Glomerular visceral epithelial cell (primary cell): ENCODE measurements around the gene ZNF579.
A peak's percentile ranks its signal among the peaks of the same experiment; 100 is the strongest.

ENCODE experiments used
- DNase-seq: peaks from one replicate; pipeline ENCODE4 v3.0.0-alpha.2; 2016; ENCODE audit errors: extremely low spot score

The ZNF579 gene

DNA sequence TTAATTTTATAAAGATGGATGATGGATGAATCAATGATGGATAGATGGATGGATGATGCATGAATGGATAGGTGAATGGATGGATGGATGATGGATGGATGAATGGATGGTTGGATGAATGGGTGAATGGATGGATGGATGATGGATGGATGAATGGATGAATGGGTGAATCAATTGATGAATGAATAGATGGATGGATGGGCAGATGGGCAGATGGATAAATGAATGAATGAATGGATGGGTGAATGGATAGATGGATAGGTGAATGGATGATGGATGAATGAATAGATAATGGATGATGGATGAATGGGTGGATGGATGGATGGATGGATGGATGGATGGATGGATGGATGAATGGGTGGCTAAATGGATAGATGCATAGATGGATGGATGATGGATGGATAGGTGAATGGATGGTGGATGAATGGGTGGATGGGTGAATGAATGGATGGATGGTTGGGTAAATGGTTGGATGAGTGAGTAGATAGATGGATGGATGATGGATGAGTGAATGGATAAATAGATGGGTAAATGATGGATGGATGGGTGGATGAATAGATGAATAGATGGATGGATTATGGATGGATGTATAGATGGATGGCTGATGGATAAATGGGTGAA is 12.8 kb downstream of the ZNF579 start:
- no peak for DNase-seq

DNA sequence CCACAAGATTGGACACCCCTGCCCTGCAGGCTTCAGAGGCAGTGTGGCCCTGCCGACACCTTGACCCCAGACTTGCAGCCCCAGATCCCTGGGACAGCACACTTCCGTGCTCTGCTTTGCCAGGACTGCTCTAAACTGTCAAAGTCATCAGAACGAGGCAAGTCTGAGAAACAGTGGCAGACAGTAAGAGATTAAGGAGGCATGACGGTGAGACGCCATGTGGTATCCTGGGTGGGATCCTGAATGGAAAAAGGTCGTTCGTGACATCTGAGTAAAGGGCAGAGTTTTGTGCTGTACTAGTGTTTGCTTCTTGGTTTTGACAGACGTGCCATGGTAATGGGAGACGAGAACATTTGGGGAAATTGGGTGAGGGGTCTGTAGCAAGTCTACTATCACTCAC is 13.8 kb downstream of the ZNF579 start:
- no peak for DNase-seq

DNA sequence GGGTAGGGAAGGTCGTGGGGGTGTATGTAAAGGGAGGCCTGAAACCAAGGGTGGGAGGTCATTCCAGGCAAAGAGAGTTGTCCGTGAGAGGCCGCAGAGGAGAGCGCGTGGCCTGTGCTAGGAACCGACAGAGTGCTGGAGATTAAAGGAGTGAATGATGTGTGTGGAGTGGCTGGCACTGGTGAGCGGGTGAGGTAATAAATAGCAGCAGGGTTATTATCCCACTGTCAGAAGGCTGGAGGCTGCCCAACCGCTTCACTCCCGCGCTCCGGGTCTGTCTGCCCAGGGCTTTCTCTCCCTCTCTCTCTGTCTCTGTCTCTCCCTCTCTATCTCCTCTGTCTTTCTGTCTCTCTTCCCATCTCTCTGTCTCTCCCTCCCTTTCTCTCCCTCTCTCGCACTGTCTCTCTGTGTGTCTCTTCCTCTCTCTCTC is 17.4 kb downstream of the ZNF579 start:
- DNase-seq = no peak

DNA sequence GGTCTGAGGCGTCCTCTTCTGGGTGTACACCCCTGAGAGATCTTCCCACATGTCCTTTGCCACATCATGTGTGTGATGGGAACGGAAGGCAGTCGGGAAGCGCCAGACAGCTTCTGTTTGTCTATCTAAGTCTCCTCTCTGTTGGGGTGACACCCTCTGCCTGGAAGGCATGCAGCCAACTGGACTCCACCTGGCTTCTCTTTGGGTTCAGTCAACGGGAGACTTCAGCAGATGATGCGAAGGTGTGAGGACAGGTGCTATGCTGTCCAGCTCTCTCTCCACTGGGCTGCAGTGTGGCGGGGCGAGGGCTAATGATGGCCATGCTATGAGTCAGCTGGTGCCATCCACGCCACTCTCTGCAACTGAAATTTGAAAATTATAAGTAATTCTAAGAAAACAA is 21.0 kb downstream of the ZNF579 start:
- DNase-seq = no peak

DNA sequence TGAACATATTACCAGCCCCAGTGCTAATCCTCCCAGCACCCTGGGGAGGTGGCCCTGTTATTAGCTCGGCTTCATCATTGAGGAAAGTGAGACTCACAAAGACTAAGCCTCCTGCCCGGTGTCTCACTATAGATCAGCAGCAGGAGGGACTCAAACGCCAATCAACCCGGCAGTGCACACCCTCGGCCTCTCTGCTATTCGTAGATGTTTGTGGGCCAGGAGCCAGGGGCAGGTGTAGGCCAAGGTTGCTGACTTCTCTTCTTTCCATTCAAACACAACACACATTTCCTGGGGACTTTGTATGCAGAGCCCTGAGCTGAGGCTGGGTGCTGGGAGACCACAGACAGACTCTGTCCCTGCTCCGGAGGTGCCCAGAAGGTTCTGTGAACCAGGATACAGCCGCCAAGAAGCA is 25.9 kb downstream of the ZNF579 start:
- no peak for DNase-seq

DNA sequence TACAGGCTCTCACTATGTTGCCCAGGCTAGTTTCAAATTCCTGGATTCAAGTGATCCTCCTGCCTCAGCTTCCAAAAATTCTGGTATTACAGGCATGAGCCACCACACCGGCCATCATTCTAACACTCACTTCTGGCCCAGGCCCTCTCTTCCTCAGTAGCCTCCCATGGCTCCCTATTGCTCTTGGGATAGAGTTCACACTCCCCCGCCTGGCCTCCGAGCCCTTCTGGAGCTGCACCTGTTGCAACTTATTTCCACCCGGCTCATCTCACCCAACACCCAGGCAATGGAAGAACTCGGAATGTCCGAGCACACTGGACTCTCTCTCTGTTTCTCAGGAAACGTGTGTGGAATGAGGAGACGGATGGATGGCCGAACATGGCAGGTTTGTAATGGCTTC is 26.3 kb downstream of the ZNF579 start:
- DNase-seq = no peak

DNA sequence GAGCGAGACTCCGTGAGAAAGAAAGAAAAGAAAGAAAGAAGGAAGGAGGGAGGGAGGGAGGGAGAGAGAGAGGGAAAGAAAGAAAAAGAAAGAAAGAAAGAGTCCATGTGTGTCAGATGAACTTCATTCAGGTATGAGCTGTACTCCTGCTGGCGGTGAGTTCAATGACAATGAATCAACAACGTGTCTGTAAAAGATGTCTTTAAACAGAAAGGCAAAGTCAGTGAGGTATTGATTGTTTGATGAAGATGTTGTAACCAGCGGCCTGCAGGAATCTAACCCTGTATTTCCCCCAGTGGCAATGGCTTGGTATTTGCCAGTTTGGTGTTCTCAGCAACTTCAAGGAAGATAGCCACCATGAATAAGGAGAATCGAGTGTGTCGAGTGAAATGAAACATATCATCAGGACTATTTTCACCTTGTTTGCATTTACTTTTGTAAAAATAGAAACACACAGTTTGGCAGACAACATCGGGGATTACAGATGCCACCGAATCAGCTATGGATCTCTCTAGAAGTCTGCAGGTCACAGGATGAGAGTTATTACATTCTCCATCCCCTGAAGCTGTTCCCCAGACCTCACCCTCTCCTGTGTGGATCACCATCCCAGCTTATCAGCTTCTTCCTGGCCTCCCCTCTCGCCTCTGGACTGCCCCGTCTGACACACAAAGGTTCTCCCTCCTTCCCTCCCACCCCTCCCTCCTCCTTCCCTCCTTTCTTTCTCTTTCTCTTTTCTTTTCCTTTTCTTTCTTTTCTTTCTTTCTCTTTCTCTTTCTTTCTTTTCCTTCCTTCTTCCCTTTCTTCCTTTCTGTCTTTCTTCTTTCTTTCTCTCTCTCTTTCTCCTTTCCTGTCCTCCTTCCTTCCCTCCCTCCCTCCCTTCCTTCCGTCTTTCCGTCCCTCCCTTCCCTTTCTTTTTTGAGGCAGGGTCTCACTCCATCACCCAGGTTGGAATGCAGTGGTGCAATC is 27.1 kb downstream of the ZNF579 start:
- no peak for DNase-seq

DNA sequence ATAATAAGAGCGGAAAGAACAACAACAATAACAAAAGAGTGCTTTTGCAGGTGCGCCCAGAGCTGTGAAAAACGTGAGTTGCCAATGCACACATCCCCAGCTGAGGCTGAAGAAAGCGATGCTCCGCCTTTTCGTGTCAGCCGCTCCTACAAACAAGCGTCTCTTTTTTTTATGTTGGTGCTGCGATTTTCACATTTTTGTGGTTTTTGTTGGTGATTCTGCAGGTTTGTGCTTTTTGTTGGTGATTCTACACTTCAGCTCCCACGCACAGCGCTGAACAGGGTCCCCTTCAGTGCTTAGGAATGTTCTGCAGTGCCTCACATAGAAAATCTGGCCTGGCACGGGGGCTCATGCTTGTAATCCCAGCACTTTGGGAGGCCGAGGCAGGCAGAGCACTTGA is 28.0 kb downstream of the ZNF579 start:
- peak; percentile 45 for DNase-seq

DNA sequence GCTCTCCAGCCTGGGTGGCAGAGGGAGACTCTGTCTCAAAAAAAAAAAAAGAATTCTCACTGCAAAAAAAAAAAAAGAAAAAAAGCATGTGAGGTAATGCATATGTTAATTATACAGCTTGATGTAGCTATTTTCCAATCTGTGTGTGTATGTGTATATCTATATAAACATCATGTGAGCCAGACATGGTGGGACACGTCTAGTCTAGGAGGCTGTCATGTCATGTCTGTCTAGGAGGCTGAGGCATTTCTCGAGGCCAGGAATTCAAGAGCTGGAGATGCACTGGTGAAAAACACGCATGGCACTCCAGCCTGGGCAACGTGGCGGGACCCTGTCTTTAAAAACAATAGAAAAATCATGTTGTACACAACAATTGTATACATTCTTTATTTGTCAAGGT is 28.4 kb downstream of the ZNF579 start:
- no peak for DNase-seq

DNA sequence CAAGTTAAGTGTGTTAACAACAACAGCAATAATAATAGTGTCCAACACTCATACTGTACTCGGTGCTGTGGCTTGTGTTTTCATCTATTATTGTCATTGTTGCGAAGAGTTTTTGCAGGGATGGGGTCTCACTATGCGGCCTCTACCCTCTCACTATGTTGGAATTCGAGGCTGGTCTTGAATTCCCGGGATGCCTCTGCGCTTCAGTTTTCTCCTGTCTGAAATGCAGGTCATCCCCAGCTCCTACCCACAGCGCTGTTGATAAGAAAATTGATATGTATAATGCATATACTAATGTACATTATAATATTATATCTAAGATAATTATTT is 30.4 kb downstream of the ZNF579 start:
- DNase-seq = no peak

DNA sequence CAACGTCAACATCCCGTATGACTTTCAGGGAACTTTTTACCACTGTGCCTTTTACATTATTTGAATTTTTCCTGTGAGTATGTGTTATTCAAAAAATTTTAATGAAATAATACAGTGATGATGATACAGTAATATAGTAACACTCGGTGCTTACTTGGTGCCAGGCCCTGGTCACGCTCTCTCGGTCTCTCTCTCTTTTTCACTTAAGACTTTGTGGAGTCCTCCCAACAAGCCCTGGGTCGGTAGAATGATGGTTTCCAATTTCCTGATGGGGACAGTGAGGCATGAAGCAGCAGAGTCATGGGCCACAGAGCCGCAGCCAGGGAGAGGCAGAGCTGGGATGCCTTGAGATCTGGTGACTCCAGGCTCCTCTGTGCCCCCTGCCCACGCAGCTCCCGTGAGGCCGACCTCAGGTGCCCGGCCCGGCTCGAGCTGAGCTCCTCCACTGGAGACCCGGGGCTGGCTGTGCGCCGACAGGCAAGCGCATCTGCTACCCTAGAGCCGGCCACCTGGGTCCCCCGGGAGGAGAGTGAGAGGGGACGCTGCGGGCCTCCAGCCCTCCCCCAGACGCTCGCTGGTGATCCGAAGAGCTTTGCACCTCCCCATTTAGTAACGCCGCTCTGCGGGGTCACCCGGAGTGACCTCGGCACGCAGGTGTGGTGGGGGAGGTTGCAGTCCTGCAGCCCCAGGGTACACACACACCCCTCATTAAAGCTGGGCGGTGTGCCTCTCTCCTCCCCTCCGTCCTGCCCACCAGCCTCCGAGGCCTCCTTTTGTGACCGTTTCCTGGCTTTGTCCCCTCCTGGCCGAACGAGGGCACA is 30.9 kb downstream of the ZNF579 start:
- DNase-seq = peak; percentile 86

DNA sequence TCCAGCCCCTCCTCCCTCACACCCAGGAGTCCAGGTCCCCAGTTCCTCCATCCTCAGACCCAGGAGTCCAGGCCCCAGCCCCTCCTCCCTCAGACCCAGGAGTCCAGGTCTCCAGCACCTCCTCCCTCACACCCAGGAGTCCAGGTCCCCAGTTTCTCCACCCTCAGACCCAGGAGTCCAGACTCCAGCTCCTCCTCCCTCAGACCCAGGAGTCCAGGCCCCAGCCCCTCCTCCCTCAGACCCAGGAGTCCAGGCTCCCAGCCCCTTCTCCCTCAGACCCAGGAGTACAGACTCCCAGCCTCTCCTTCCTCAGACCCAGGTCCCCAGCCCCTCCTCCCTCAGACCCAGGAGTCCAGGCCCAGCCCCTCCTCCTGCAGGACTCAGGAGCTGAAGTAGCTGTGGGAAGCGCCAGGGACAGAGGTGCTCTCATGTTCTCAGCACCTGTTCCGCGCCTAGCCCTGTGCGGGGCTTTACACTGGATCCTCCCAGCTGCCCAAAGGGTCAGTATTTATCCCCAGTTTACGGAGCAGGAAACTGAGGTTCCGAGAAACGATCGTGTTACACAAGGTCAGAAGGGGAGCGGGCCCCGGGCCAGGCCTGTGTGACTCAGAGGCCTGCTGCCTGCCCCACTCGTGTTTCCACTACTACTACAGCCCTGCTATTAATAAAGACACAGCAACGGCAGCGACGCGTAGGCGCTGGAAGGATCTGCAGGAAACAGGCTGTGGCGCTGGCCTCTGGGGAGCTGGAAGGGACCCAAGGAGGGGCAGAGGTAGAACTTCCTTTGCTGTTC is 33.6 kb downstream of the ZNF579 start:
- peak; percentile 17 for DNase-seq

DNA sequence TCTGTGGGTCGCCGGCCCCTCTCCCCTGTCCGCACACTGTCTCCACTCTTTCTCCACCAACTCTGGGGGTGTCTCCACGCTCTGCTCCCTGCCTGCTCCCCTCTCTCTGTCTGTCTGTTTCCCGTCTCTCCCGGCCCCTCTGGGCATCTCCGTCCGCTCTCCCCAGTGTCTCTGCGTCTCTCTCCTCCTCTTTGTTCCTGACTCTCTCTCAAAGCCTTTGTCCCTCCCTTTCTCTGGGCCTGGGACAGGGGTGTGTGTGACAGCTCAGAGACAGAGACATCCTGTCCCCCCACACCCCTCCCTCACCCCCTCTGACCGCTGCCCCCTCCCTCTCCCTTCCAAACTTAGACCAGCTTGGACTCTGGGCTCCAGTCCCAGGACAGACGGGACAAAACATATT is 34.6 kb downstream of the ZNF579 start:
- no peak for DNase-seq

DNA sequence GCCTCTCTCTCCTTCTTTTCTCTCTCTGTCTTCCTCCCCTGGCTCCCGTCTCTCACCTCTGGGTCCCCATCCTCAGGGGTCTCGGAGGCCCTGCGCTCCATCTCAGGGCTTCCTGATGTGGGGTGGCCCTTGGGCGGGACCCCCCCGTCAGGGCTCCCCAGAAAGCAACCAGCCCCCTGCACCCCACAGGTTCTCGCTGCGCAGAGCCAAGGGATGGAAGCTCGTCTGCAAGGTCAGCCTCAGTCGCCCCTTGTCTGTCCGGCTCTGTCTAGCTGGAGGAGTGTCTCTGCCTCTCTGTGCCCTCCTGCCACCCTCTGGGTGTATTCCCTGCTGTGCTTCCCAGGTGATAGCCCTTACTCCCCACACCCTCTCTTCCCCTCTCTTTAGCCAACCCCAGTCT is 35.2 kb downstream of the ZNF579 start, which contains the start of gene SBK3:
TSS of gene SBK3 (minus strand) at position 101 of the 400 bp plus-strand sequence. CDS start at position 101, 0 bp downstream.
- no peak for DNase-seq

DNA sequence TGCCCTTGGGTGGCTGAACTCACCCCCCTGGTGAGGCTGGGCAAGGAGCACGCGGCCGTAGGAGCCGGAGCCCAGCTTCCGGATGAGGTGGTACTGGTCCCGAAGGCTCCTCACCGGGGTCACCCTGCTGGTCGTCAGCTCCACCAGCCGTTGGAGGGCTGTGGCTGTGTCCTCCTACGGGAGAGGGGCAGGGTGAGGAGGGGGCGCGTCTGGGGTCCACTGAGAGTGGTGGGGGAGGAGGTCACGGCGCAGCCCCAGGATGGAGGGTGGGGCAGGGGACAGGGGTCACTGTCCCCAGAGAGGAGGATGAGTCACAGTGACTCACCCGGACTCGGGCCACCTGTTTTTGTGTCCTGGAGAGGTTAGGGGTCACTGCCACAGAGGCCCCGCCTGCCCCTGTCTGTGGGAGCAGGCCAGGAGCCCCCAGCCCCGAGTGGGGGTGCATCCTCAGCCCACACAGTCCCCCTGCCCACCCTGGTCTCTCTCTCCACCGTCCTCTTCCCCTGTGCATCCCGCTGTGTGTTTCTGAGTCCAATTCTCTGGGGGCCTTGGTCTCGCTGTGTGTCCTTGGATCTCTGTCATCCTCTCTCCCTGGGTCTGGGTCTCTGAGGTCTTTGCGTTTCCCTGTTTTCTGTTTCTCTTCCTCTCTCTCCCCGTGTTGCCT is 35.7 kb downstream of the ZNF579 start:
- DNase-seq = no peak

DNA sequence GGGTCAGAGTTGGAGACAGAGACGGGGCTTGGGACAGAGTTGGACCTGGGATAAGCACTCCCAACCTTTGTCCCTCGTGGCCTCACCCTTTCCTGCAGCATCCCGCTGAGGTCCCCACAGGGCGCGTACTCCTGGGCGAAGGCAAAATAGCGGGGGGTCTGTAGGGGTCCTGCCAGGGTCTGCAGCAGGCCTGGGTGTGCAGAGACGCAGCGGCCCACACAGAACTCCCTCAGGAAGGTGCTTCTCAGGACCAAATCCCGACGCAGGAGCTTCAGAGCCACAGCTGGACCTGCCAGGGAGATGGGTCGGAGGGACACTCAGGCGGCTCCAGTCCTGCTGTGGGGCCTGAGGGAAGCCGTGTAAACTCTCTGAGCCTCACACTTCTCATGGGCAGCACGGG is 36.6 kb downstream of the ZNF579 start:
- no peak for DNase-seq

DNA sequence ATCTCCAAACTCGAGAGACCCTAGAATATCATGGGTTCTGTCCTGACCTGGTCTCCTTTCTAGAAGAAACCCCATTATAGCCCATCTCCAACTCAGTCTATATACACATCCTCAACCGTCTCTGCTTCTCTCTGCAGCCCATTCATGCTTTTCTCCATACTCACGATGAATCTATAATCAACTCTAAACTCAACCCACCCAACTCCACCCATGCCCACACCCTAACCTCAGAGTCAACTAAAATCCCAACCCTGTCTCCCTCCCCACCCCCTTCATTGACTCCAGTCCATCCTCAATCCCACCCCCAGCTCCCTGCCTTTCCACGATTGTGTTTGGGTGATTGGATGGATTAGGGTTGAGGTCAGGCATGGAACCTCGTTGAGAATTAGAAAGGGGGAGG is 37.1 kb downstream of the ZNF579 start:
- DNase-seq = no peak

DNA sequence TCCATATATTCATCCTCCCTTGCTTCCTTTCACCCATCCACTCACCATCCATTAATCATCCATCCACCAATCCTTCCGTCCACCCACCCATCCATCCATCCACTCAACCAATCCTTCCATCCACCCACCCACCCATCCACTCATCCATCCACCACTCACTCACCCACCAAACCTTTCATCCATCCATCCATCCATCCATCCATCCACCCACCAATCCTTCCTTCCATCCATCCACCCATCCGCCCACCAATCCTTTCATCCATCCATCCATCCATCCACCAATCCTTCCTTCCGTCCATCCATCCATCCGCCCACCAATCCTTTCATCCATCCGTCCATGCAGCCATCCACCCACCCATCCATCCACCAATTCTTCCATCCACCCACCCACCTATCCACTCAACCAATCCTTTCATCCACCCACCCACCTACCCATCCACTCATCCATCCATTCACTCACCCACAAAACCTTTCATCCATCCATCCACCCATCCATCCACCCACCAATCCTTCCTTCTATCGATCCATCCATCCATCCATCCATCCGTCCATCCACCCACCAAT is 38.3 kb downstream of the ZNF579 start:
- DNase-seq = no peak

DNA sequence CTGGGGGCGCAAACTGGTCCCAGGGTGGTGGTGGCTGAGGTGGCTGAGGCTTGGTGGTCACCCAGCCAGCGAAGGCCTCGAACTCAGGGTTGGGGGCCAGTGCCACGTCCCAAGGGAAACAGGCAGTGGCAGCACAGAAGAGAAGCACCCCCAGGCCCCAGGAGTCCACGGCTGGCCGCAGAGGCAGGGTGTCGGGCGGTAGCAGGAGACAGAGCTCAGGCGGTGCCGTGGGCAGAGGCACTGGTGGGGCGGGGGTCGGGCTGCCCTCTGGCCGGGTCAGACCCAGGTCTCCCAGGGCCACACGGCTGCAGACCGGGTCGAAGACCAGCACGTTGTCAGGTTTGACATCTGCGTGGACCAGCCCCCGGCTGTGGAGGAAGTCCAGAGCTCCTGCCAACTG is 39.6 kb downstream of the ZNF579 start:
- no peak for DNase-seq

DNA sequence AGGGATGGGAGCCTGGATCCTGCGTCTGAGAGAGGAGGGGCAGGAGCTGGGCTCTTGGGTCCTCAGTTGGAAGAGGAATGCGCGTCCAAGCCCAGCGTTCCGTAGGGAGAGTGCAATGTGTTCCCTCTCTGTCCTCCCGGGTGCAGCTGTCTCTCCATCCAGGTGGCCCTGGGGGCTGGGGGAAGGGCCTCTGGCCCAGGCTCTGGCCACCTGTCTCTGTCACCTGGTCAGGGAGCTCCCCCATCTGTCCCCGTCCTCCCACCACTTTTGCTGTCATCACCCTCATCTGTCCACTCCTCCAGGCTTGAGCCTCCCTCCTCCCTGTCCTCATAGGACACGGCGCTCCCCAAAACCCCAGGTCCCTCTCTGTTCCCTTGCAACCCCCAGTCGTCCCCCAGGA is 40.0 kb downstream of the ZNF579 start:
- DNase-seq = no peak
